Measurements from ENCODE around the gene TPRN.

Gene TPRN

GRCh38 chr9:137240841-137241489 is 40.4 kb upstream of the TPRN start, which contains the start of gene TUBB4B:
TSS of gene TUBB4B (plus strand) at chr9:137241287. CDS start at chr9:137241361, 74 bp downstream.
- TF ChIP-seq CEBPB (IDR thresholded peaks at IDR 0.05) (no peak), USF1 (IDR thresholded peaks at IDR 0.05) (peak; percentile 45), TCF12 (IDR thresholded peaks at IDR 0.05; ENCODE audit: low read depth) (peak; percentile 43; the same call in 1 of the 2 replicates), ZBTB7A (IDR thresholded peaks at IDR 0.05; ENCODE audit: low read depth) (no peak), RAD21 (IDR thresholded peaks at IDR 0.05; ENCODE audit: low read depth) (no peak), NFIC (IDR thresholded peaks at IDR 0.05) (0 out of 2 replicates have a peak, but pooled peaks have one; percentile 23), TEAD4 (IDR thresholded peaks at IDR 0.05) (peak; percentile 73), TAF1 (IDR thresholded peaks at IDR 0.05; ENCODE audit: low read depth) (peak; percentile 98), EP300 (IDR thresholded peaks at IDR 0.05; ENCODE audit: borderline replicate concordance) (peak; percentile 60; the same call in 1 of the 2 replicates), REST (IDR thresholded peaks at IDR 0.05; ENCODE audit: low read depth) (no peak), EGR1 (IDR thresholded peaks at IDR 0.05) (peak; percentile 80), MAX (IDR thresholded peaks at IDR 0.05) (peak; percentile 40; the same call in 1 of the 2 replicates), CREB1 (IDR thresholded peaks at IDR 0.05; ENCODE audit: low read depth) (no peak; the same call in 1 of the 2 replicates), FOXM1 (IDR thresholded peaks at IDR 0.05; ENCODE audit: borderline replicate concordance, low read depth) (peak; percentile 93), YY1 (IDR thresholded peaks at IDR 0.05; ENCODE audit: low read depth) (peak; percentile 95)

- no peak for TF ChIP-seq TEAD4 (IDR thresholded peaks at IDR 0.05)
- peak; percentile 25; the same call in 1 of the 2 replicates for TF ChIP-seq TAF1 (IDR thresholded peaks at IDR 0.05; ENCODE audit: low read depth)
- no peak for TF ChIP-seq CREB1 (IDR thresholded peaks at IDR 0.05; ENCODE audit: low read depth)
- no peak for TF ChIP-seq FOXM1 (IDR thresholded peaks at IDR 0.05; ENCODE audit: borderline replicate concordance, low read depth)
- TF ChIP-seq EP300 (IDR thresholded peaks at IDR 0.05; ENCODE audit: borderline replicate concordance): 0 out of 2 replicates have a peak, but pooled peaks have one; percentile 28
- no peak for TF ChIP-seq CEBPB (IDR thresholded peaks at IDR 0.05)
- peak; percentile 71; the same call in 1 of the 2 replicates for TF ChIP-seq NFIC (IDR thresholded peaks at IDR 0.05)
- peak; percentile 52; the same call in 1 of the 2 replicates for TF ChIP-seq TCF12 (IDR thresholded peaks at IDR 0.05; ENCODE audit: low read depth)
- TF ChIP-seq EGR1 (IDR thresholded peaks at IDR 0.05): peak; percentile 51
- no peak for TF ChIP-seq REST (IDR thresholded peaks at IDR 0.05; ENCODE audit: low read depth)
- peak; percentile 96 for TF ChIP-seq MAX (IDR thresholded peaks at IDR 0.05)
- TF ChIP-seq RAD21 (IDR thresholded peaks at IDR 0.05; ENCODE audit: low read depth): no peak
- peak; percentile 77 for TF ChIP-seq USF1 (IDR thresholded peaks at IDR 0.05)
- no peak for TF ChIP-seq YY1 (IDR thresholded peaks at IDR 0.05; ENCODE audit: low read depth)
- peak; percentile 89 for TF ChIP-seq ZBTB7A (IDR thresholded peaks at IDR 0.05; ENCODE audit: low read depth)
Measured at GRCh38 chr9:137240318-137240840, 39.8 kb upstream of the TPRN start.

- TF ChIP-seq EP300 (IDR thresholded peaks at IDR 0.05; ENCODE audit: borderline replicate concordance): no peak
- peak; percentile 49; the same call in 1 of the 2 replicates for TF ChIP-seq ZBTB7A (IDR thresholded peaks at IDR 0.05; ENCODE audit: low read depth)
Measured at GRCh38 chr9:137237759-137238726, 37.5 kb upstream of the TPRN start.

- TF ChIP-seq NFIC (IDR thresholded peaks at IDR 0.05) (0 out of 2 replicates have a peak, but pooled peaks have one; percentile 3), CREB1 (IDR thresholded peaks at IDR 0.05; ENCODE audit: low read depth) (no peak), FOXM1 (IDR thresholded peaks at IDR 0.05; ENCODE audit: borderline replicate concordance, low read depth) (0 out of 2 replicates have a peak, but pooled peaks have one; percentile 7)
Measured at GRCh38 chr9:137236936-137237421, 36.4 kb upstream of the TPRN start.
